ENCODE results near the gene GRK7.

GRK7 gene, protein sequence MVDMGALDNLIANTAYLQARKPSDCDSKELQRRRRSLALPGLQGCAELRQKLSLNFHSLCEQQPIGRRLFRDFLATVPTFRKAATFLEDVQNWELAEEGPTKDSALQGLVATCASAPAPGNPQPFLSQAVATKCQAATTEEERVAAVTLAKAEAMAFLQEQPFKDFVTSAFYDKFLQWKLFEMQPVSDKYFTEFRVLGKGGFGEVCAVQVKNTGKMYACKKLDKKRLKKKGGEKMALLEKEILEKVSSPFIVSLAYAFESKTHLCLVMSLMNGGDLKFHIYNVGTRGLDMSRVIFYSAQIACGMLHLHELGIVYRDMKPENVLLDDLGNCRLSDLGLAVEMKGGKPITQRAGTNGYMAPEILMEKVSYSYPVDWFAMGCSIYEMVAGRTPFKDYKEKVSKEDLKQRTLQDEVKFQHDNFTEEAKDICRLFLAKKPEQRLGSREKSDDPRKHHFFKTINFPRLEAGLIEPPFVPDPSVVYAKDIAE (N-terminal part only)

DNA sequence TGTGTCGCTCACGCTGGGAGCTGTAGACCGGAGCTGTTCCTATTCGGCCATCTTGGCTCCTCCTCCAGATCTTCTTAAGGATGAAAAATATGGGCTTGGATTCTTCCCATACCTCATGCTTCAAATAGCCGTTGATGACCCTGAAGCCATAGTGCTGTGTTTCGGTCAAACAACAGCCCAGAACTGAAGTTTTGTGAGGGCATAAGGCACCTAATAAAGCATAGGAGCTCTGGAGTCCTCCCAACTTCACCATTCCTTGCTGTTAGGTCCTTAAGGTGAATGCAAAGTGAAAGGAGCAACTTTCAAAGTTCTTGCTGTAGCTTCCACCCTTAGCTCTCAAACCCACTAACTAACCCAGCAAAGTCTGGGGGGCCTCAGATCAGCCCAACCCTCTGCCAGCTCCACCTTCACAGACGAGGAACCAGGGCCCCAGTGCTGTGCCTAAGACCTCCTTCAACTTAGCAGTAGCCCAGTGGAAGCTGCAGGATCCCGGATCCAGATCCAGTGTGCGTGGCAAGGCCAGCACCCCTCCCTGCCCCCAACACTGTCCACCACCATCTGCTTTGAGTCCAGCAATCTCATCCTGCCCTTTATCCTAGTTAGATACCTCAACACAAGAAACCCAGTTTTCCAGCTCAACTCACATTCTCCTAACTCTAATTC, at the start of gene GRK7:
Gene GRK7, plus strand, starts transcription at position 321 of the 663 bp plus-strand sequence. CDS start 14,877 bp downstream, outside the sequence.
- DNase-seq (ENCODE audit: low read depth, low spot score) = no peak

GRCh38 chr3:141714671-141715070, 48.5 kb upstream of the GRK7 start:
- no peak for DNase-seq (ENCODE audit: low read depth, low spot score)

DNA sequence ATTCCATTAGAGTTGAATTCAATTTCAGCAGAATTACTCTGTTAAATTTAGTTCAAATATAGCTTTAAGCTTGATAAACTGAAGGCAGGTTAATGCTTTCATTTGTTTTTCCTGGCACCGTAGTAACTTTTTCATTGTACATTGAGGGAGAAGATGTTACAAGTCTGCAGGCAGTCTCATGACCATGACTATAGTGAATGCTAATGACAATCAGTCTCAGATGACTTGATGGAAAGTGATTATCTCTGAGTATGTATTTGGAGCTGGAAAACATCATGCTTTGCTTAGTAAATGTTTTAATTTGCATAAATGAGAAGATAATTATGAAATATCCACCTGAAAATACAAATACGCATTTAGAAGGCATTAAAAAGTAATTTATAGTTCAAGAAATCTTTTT, 41.1 kb upstream of the GRK7 start:
- no peak for DNase-seq (ENCODE audit: low read depth, low spot score)

DNA sequence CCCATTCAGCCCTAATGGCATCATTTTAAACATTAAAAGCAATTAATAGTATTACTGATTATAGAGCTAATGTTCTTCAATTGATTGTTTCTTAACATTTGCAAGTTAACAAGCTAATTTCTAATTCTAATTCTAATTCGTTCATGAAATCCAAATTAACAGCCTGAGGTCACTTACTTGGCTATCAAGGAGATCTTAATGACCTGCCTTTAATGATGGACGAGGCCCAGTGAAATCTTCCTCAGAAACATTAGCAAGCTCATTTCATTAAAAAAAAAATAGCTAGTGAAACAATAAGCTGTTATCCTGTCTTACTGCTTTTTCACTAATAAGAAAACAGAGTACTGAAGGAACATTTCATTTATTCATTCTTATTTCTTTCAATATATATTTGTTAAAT, 40.6 kb upstream of the GRK7 start:
- no peak for DNase-seq (ENCODE audit: low read depth, low spot score)

- no peak for DNase-seq (ENCODE audit: low read depth, low spot score)
Measured at GRCh38 chr3:141723255-141723654, 40.0 kb upstream of the GRK7 start.

DNA sequence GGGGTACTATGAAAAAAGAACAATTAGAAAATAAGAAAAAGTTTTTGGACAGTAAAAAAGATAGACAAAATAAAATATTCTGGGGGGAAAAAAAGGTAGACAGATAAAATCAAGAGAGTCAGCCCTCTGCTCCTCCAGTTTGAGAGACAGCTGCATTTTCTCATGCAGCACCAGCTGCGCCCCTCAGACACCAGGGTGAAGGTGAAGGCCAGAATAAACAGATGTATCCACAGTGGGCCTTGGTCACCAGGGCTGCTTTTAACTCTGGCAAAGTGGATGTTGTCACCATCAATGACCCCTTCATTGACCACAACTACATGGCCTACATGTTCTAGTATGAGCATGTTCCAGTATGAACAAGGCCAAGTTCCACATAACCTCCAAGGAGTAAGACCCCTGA, 39.0 kb upstream of the GRK7 start:
- DNase-seq (ENCODE audit: low read depth, low spot score) = no peak

- no peak for DNase-seq (ENCODE audit: low read depth, low spot score)
Measured at GRCh38 chr3:141725036-141725435, 38.2 kb upstream of the GRK7 start.

- DNase-seq (ENCODE audit: low read depth, low spot score) = no peak
Measured at GRCh38 chr3:141726483-141726882, 36.7 kb upstream of the GRK7 start.

DNA sequence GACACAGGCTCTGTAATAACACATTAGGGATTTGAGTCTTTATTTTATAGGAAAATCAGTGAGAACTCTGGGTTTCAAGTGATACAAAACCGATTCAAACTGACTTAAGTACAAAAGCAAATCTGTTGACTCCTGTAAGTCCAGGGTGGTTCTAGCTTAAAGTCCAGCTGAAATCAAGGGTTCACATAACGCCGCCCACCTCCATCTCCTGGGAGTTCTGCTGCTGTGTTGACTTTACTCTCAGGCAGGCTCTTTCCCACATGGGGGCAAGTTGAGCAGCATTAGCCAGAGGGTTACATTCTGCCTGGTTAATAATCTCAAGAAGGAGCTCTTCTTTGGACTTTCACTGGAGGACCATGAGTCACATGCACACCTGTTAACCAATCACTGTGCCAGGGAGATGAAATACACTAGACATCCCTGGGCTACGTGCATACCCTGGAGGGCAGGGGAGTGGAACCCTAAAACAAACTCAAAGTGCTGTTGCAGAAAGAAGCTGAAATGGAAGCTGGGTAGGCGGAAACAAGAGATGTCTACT, 34.8 kb upstream of the GRK7 start:
- DNase-seq (ENCODE audit: low read depth, low spot score) = no peak

DNA sequence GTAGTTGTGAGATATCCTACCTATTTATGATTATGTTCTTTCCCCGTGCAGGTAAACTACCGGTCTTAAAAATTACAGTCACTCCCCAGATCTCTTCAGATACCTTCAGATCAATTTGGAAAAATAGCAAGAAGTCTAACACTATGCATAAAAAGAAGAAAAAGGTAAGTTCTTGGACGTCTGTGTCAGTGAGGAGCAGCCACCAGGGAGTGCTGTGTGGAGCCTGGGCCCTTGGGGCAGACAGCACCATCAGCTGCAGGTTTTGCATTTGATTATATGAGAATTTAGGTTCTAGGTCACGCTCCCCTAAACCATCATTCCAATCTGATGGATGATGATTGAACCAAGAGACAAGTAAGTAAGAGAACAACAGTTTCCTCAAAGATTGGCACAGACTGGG, 34.0 kb upstream of the GRK7 start:
- DNase-seq (ENCODE audit: low read depth, low spot score) = no peak

DNA sequence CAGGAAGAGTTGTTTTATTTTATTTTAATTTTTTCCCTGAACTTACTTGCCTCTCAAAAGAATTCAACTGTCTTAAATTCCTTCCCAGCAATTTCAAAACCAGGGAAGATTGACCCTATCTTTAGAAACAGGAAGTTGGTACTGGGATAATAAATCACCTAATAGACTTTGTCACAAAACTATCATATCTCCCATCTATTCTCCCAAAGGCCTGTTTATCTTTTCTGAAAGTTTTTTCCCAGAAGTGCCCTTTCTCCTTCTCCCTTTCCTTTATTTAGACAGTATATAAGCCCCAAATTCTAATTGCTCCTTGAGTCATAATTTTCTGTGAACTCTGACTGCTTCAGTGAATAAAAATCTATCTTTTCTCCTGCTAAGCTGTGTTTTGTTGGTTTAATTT, 28.0 kb upstream of the GRK7 start:
- no peak for DNase-seq (ENCODE audit: low read depth, low spot score)

- DNase-seq (ENCODE audit: low read depth, low spot score) = no peak
Measured at GRCh38 chr3:141735770-141736465, 27.3 kb upstream of the GRK7 start.

DNA sequence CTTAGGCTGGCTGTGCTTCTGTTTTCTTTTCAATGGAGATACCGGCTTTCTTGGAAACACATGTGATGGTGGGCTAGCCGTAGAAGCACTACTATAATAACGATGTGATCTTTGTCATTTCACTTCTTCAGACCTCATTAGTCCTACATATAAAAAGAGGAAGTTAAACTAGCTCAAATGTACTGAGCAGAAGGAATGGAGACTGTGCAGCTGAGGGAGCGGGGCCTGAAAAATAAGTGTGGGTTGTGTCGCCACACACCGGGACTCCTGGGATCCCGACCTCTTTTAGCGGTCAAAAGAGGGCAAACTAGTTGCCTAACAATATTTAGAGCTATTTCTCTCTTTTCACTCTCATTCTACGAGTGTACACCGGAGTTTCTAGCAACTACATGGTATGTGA, 26.1 kb upstream of the GRK7 start:
- no peak for DNase-seq (ENCODE audit: low read depth, low spot score)

DNA sequence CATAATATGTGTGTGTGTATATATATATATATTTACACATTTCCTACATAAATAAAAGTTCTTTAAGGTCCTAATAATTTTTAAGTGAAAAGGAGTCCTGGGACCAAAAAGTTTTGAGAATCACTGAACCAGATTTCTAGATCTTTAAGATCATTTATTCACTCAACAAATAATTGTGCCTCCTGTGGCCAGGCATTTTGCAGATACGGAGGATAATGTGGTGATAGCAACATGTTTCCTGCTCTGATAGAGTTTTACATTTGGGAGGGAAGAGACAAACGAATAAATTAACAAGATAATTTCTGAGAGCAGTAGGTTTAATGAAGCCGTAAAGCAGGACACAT, 25.6 kb upstream of the GRK7 start:
- DNase-seq (ENCODE audit: low read depth, low spot score) = no peak

DNA sequence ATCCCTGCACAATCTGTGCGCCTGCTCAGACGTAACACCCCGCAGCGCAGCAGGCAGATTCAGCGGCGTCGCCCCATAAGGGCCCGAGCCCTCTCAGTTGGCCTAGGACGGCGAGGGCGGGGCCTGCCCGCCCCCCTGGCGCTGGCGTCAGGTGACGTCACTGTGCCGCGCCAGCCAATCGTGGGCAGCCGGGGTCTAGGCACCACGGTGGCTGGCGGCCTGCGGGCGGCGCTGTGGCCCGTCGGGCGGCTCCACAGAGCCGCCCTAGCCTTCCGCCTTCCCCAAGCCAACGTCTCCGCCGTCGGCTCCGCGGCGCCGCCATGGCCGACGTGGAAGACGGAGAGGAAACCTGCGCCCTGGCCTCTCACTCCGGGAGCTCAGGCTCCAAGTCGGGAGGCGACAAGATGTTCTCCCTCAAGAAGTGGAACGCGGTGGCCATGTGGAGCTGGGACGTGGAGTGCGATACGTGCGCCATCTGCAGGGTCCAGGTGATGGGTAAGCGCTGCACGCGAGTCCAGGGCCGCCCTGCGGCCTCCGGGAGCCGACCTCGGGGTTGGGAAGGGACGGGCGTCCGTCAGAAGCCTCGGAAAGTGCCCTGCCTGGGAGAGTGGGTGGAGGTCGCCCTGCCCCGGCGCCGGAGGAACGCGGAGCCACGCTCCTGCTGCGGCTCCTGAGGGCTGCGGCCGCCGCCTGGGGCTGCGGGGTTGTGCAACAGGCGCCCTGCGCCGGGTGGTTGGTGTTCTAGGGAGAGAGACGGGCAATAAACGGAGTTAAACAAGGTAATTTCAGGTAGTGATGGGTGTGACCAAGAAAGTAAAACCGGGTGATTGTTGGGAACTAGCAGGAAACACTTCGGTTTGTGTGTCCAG, 25.0 kb upstream of the GRK7 start, which contains the start of gene RNF7:
Gene RNF7, plus strand, starts transcription at position 277 of the 869 bp plus-strand sequence. Its CDS starts 44 bp downstream, at position 321.
- peak; percentile 52 for DNase-seq (ENCODE audit: low read depth, low spot score)

- no peak for DNase-seq (ENCODE audit: low read depth, low spot score)
Measured at GRCh38 chr3:141738891-141739363, 24.3 kb upstream of the GRK7 start.

- no peak for DNase-seq (ENCODE audit: low read depth, low spot score)
Measured at GRCh38 chr3:141739731-141740130, 23.5 kb upstream of the GRK7 start.

GRCh38 chr3:141740349-141740748, 22.9 kb upstream of the GRK7 start:
- no peak for DNase-seq (ENCODE audit: low read depth, low spot score)

DNA sequence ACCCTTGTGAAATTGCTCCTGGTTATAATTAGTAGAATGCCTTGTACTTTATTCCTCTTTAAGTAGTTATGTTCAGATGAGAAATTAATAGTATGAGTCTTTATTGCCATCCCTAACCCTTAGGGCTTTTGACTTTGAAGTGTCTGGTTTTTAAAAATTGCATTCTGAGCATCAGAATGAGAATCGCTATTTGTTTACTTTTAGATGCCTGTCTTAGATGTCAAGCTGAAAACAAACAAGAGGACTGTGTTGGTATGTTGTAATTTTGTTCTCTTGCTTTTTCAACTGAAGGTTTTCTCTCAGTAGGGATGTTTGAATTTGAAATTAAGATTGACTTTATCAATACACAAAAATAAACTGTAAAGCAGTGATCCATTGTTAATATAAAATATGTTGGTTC, 19.9 kb upstream of the GRK7 start:
- DNase-seq (ENCODE audit: low read depth, low spot score) = no peak

- DNase-seq (ENCODE audit: low read depth, low spot score) = no peak
Measured at GRCh38 chr3:141746962-141747361, 16.2 kb upstream of the GRK7 start.

DNA sequence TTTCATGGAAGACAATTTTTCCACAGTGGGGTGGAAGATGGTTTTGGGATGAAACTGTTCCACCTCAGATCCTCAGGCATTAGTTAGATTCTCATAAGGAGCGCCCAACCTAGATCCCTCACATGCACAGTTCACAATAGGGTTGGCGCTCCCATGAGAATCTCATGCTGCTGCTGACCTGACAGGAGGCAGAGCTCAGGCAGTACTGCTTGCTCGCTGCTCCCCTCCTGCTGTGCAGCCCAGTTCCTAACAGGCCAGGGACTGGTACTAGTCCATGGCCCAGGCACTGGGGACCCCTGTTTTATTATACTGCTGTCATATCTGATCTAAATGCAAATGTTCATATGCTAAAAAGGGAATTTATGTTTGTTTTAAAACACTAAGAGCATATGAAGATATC, 9.8 kb upstream of the GRK7 start:
- DNase-seq (ENCODE audit: low read depth, low spot score) = no peak
